Cortex of kidney (tissue), 1 donor: ENCODE data around the gene JAM3.

ENCODE experiments used
- DNase-seq: peaks from one replicate; lab custom pipeline; 2025; lab: John Stamatoyannopoulos, UW

The JAM3 gene

GRCh38 chr11:134068829-134069425 is at the start of gene JAM3:
Gene JAM3, plus strand, starts transcription at chr11:134069072. Its CDS starts 12 bp downstream, at chr11:134069084.
- DNase-seq = no peak

- DNase-seq = no peak
These were observed 49.4 kb upstream of the JAM3 start for GRCh38 chr11:134019500-134019899.

GRCh38 chr11:134020598-134020997 is 48.3 kb upstream of the JAM3 start:
- no peak for DNase-seq

GRCh38 chr11:134021326-134021725 is 47.5 kb upstream of the JAM3 start:
- no peak for DNase-seq

GRCh38 chr11:134022748-134023147 is 46.1 kb upstream of the JAM3 start:
- no peak for DNase-seq

- DNase-seq = no peak
These were observed 44.3 kb upstream of the JAM3 start for GRCh38 chr11:134024420-134025081.

- no peak for DNase-seq
These were observed 43.8 kb upstream of the JAM3 start for GRCh38 chr11:134025082-134025429.

GRCh38 chr11:134026655-134027343 is 42.1 kb upstream of the JAM3 start:
- no peak for DNase-seq

- DNase-seq = no peak
These were observed 41.2 kb upstream of the JAM3 start for GRCh38 chr11:134027671-134028070.

- DNase-seq = no peak
These were observed 40.4 kb upstream of the JAM3 start for GRCh38 chr11:134028368-134028920.

- DNase-seq = no peak
These were observed 38.0 kb upstream of the JAM3 start for GRCh38 chr11:134030853-134031252.

- DNase-seq = no peak
These were observed 36.8 kb upstream of the JAM3 start for GRCh38 chr11:134032043-134032442.

GRCh38 chr11:134032501-134033091 is 36.3 kb upstream of the JAM3 start:
- no peak for DNase-seq

- DNase-seq = no peak
These were observed 35.6 kb upstream of the JAM3 start for GRCh38 chr11:134033276-134033675.

GRCh38 chr11:134033696-134034491 is 35.0 kb upstream of the JAM3 start:
- DNase-seq = no peak

- no peak for DNase-seq
These were observed 34.1 kb upstream of the JAM3 start for GRCh38 chr11:134034496-134035381.

- DNase-seq = no peak
These were observed 32.3 kb upstream of the JAM3 start for GRCh38 chr11:134036492-134037045.

- DNase-seq = no peak
These were observed 31.6 kb upstream of the JAM3 start for GRCh38 chr11:134037046-134037908.

- DNase-seq = no peak
These were observed 29.9 kb upstream of the JAM3 start for GRCh38 chr11:134038897-134039470.
